ENCODE measurements around the gene SLC13A1. TPM values are rescaled to one million over a fixed set of nuclear protein-coding genes. Genes with fewer than 3 reads are reported as not detected.
A peak's percentile ranks its signal among the peaks of the same experiment; 100 is the strongest.

SLC13A1 gene
- total RNA-seq, 1 donor from 2014 or later: not detected

DNA sequence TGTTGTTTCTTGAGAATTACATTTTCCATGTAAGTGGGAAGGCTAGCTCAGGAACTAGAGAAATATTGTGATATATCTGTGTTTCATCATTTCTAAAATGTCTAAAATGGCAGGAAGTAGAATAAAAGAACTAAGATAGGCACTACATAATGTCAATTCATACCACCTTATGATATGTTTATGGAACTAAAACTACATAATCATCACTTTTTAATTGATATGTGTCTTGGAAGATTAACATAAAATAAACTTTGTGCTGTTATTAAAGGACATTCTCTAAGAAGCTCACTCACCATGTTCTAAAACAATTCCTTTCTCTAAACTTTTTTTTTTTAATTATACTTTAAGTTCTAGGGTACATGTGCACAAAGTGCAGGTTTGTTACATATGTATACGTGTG lies 120.7 kb downstream of the SLC13A1 start:
- H3K4me1 Mint-ChIP-seq: peaks cover 15% of the 10 kb centered on the region
- peaks cover 19% of the 10 kb centered on the region for H3K9me3 Mint-ChIP-seq
- H3K36me3 Mint-ChIP-seq: no peaks in the 10 kb centered on the region
- TF ChIP-seq, protein P1, sequence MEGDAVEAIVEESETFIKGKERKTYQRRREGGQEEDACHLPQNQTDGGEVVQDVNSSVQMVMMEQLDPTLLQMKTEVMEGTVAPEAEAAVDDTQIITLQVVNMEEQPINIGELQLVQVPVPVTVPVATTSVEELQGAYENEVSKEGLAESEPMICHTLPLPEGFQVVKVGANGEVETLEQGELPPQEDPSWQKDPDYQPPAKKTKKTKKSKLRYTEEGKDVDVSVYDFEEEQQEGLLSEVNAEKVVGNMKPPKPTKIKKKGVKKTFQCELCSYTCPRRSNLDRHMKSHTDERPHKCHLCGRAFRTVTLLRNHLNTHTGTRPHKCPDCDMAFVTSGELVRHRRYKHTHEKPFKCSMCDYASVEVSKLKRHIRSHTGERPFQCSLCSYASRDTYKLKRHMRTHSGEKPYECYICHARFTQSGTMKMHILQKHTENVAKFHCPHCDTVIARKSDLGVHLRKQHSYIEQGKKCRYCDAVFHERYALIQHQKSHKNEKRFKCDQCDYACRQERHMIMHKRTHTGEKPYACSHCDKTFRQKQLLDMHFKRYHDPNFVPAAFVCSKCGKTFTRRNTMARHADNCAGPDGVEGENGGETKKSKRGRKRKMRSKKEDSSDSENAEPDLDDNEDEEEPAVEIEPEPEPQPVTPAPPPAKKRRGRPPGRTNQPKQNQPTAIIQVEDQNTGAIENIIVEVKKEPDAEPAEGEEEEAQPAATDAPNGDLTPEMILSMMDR (IDR thresholded peaks at IDR 0.05; ENCODE audit: unreplicated experiment): no peak
- H3K4me3 Mint-ChIP-seq: no peak overlapping the region
- H3K27me3 Mint-ChIP-seq (ENCODE audit: low read depth): no peaks in the 10 kb centered on the region
- H3K27ac Mint-ChIP-seq: no peak overlapping the region
- DNase-seq (ENCODE audit: low spot score in 2 of 2, unreplicated experiment in 2 of 2): no peak

DNA sequence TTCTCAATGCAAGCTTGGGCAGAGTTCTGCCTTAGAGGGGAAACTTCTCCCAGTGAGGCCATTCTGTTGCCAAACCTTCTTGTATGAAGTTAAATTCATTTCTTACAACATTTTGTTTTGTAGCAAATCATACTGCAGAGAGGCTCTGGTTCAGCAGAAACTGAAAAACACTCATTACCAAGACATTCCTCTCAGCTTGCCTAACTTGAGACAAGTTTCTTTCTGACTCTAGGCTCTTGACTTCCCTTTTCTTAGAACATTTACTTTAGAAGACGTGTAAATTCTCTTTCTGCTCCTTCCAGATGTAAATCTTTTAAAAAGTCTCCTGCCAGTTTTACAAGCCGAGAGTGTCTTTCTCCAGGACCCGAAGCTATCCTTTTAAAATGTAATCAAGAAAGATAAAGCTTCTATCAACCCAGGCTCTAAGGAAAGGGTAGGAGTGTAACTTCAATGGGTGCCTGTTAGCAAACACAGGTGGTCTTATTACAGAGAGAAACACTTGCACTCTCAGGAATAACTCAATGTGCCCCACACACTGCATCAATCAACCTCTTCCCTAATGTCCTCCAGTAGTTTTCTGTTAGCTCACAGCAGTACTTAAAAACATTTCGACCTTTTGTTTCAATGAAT lies 123.8 kb downstream of the SLC13A1 start:
- TF ChIP-seq, protein P1 (IDR thresholded peaks at IDR 0.05; ENCODE audit: unreplicated experiment): no peak
- peaks cover 15% of the 10 kb centered on the region for H3K4me1 Mint-ChIP-seq
- no peak for DNase-seq (ENCODE audit: low spot score in 2 of 2, unreplicated experiment in 2 of 2)
- H3K36me3 Mint-ChIP-seq: no peaks in the 10 kb centered on the region
- no peaks in the 10 kb centered on the region for H3K27me3 Mint-ChIP-seq (ENCODE audit: low read depth)
- H3K9me3 Mint-ChIP-seq: peaks cover 2% of the 10 kb centered on the region
- H3K4me3 Mint-ChIP-seq: no peak overlapping the region
- H3K27ac Mint-ChIP-seq: peak overlapping the region; percentile 29

DNA sequence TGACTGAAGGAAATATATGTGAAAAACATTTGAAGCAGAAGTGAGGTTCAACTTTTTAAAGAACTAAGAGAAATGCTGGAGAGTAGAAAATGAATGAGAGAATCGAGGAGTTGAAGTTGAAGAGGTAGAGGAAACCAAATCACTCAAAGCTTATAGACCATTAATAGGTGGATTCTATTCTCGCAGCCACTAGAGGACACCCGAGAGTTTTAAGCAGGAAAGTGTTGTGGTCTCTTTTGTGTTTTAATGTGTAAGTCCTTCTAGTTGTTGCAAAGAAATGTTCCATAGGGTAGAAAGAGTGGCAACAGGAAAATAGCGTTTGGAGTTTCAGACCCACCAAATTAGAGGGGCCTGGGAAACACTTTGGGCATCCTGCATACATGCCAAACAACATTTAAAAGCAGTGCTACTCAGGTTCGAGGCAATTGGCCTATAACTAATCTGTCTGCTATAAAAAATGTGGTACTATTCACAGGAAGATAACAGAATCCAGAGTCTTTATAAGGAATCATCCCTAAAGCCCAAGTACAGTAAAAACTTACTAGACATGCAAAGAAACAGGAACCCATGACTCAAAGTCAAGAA lies 129.0 kb downstream of the SLC13A1 start:
- TF ChIP-seq, protein P1 (IDR thresholded peaks at IDR 0.05; ENCODE audit: unreplicated experiment): no peak
- Mint-ChIP-seq H3K36me3 (no peaks in the 10 kb centered on the region), H3K27me3 (ENCODE audit: low read depth) (peaks cover 7% of the 10 kb centered on the region), H3K4me1 (peaks cover 9% of the 10 kb centered on the region), H3K4me3 (no peak overlapping the region), H3K9me3 (peaks cover 6% of the 10 kb centered on the region), H3K27ac (no peak overlapping the region)
- DNase-seq (ENCODE audit: low spot score in 2 of 2, unreplicated experiment in 2 of 2): no peak

DNA sequence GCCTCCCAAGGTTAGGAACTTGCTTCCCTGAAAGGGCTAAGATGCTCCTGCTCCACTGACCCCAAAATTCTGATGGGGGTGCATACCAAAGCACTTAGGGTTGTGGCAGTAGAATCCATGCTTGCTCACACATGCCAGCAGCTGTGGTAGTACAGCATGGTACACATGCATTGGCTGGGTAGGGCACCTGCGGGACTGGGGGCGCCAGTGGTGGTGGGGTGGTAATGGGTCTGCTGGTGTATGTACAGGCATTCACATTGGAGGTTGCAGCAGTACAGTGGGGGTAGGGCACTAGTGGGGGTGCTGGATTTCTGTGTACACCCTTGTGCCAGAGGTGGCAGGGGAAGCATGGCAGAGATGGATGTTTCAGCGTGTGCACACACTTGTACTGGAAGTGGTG lies 132.0 kb downstream of the SLC13A1 start:
- DNase-seq (ENCODE audit: low spot score in 2 of 2, unreplicated experiment in 2 of 2): no peak
- H3K36me3 Mint-ChIP-seq: no peaks in the 10 kb centered on the region
- H3K27me3 Mint-ChIP-seq (ENCODE audit: low read depth): peaks cover 10% of the 10 kb centered on the region
- peaks cover 6% of the 10 kb centered on the region for H3K9me3 Mint-ChIP-seq
- TF ChIP-seq, protein P1 (IDR thresholded peaks at IDR 0.05; ENCODE audit: unreplicated experiment): no peak
- no peak overlapping the region for H3K27ac Mint-ChIP-seq
- no peaks in the 10 kb centered on the region for H3K4me1 Mint-ChIP-seq
- no peak overlapping the region for H3K4me3 Mint-ChIP-seq

Other genes with a start within 250 kb of the SLC13A1 start
- gene TAS2R16, start 204.3 kb downstream of the SLC13A1 start, total RNA-seq: not detected in 3 replicates

All from mesothelial cell of epicardium (in vitro differentiated cells).